MM.1S (cell line): ENCODE results near the gene DCAF11.

Source experiments
- DNase-seq: peaks from one replicate; pipeline ENCODE4 v3.0.0-alpha.2; 2015
- H2AFZ ChIP-seq: fragments of 300-600 bp; sonication (generic); 2 replicates; pipeline ENCODE4 v1.6.0; 2016; ENCODE audit warnings: antibody characterized with exemption, low read length
- H3F3A ChIP-seq: fragments of 300-600 bp; sonication (generic); 2 replicates; pipeline ENCODE4 v1.6.1; 2016; ENCODE audit warnings: mild to moderate bottlenecking, antibody characterized with exemption, low read length, moderate library complexity, mixed read lengths; ENCODE audit not compliant: insufficient read depth
- H3K27ac ChIP-seq: fragments of 300-600 bp; sonication (generic); 2 replicates; pipeline ENCODE4 v1.5.1; 2016; ENCODE audit warnings: mild to moderate bottlenecking, low read length
- H3K27me3 ChIP-seq: fragments of 300-600 bp; sonication (generic); replicated peaks from 2 replicates; pipeline ENCODE4 v1.6.0; 2016; ENCODE audit warnings: low read length; ENCODE audit not compliant: insufficient read depth
- H3K36me3 ChIP-seq: fragments of 300-600 bp; sonication (generic); replicated peaks from 2 replicates; pipeline ENCODE4 v1.6.1; 2016; ENCODE audit warnings: mild to moderate bottlenecking, low read length, mixed read lengths; ENCODE audit not compliant: insufficient read depth
- H3K4me1 ChIP-seq: fragments of 300-600 bp; sonication (generic); 2 replicates; pipeline ENCODE4 v1.6.1; 2016; ENCODE audit warnings: low read length, mixed read lengths
- H3K4me2 ChIP-seq: fragments of 300-600 bp; sonication (generic); 2 replicates; pipeline ENCODE4 v1.6.0; 2016; ENCODE audit warnings: low read depth, low read length
- H3K4me3 ChIP-seq: fragments of 300-600 bp; sonication (generic); 2 replicates; pipeline ENCODE4 v1.5.1; 2016; ENCODE audit warnings: low read length, mixed read lengths
- H3K79me2 ChIP-seq: fragments of 300-600 bp; sonication (generic); 2 replicates; pipeline ENCODE4 v1.6.1; 2016; ENCODE audit warnings: mixed run types, low read length, mixed read lengths
- H3K9ac ChIP-seq: fragments of 300-600 bp; sonication (generic); 2 replicates; pipeline ENCODE4 v1.6.1; 2016; ENCODE audit warnings: low read length, mixed read lengths
- H3K9me2 ChIP-seq: fragments of 300-600 bp; sonication (generic); replicated peaks from 2 replicates; pipeline ENCODE4 v1.6.1; 2016; ENCODE audit warnings: mild to moderate bottlenecking, low read length, mixed read lengths; ENCODE audit not compliant: insufficient read depth
- H3K9me3 ChIP-seq: fragments of 300-600 bp; sonication (generic); replicated peaks from 2 replicates; pipeline ENCODE4 v1.6.1; 2016; ENCODE audit warnings: mild to moderate bottlenecking, low read length, mixed read lengths; ENCODE audit not compliant: insufficient read depth
- H4K20me1 ChIP-seq: fragments of 300-600 bp; sonication (generic); 2 replicates; pipeline ENCODE4 v1.6.1; 2016; ENCODE audit warnings: mild to moderate bottlenecking, low read length, moderate library complexity, mixed read lengths; ENCODE audit not compliant: insufficient read depth
- EZH2 ChIP-seq: fragments of 300-600 bp; sonication (generic); optimal IDR thresholded peaks from 2 replicates; pipeline ENCODE3; 2017; ENCODE audit warnings: low read depth, mild to moderate bottlenecking, antibody characterized with exemption, low read length, mixed read lengths
- EZH2phosphoT487 ChIP-seq: fragments of 300-600 bp; sonication (generic); IDR thresholded peaks from 2 replicates; pipeline ENCODE4 v1.6.1; 2018; ENCODE audit warnings: antibody characterized with exemption, low read length
- TF ChIP-seq, protein P1 (sequence below): fragments of 300-600 bp; sonication (generic); IDR thresholded peaks from 2 replicates; pipeline ENCODE4 v1.5.1; 2016; ENCODE audit warnings: antibody characterized with exemption, low read length, mixed read lengths

The DCAF11 gene

GRCh38 chr14:24085215-24085614 is 29.4 kb upstream of the DCAF11 start:
- Histone ChIP-seq H3K9me2 (no peaks in the 10 kb centered on the region), H3K9me3 (no peaks in the 10 kb centered on the region), H3K4me3 (no peak overlapping the region), H3F3A (no peaks in the 10 kb centered on the region), H3K9ac (no peak overlapping the region), H3K4me2 (no peak overlapping the region), H3K4me1 (peaks cover 7% of the 10 kb centered on the region), H3K36me3 (no peaks in the 10 kb centered on the region), H2AFZ (no peak overlapping the region), H3K27me3 (no peaks in the 10 kb centered on the region), H3K79me2 (no peaks in the 10 kb centered on the region), H3K27ac (no peak overlapping the region), H4K20me1 (no peaks in the 10 kb centered on the region)
- no peak for DNase-seq
- TF ChIP-seq EZH2, result no peak
- TF ChIP-seq EZH2phosphoT487, result no peak
- TF ChIP-seq, protein P1, sequence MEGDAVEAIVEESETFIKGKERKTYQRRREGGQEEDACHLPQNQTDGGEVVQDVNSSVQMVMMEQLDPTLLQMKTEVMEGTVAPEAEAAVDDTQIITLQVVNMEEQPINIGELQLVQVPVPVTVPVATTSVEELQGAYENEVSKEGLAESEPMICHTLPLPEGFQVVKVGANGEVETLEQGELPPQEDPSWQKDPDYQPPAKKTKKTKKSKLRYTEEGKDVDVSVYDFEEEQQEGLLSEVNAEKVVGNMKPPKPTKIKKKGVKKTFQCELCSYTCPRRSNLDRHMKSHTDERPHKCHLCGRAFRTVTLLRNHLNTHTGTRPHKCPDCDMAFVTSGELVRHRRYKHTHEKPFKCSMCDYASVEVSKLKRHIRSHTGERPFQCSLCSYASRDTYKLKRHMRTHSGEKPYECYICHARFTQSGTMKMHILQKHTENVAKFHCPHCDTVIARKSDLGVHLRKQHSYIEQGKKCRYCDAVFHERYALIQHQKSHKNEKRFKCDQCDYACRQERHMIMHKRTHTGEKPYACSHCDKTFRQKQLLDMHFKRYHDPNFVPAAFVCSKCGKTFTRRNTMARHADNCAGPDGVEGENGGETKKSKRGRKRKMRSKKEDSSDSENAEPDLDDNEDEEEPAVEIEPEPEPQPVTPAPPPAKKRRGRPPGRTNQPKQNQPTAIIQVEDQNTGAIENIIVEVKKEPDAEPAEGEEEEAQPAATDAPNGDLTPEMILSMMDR, result no peak

DNA sequence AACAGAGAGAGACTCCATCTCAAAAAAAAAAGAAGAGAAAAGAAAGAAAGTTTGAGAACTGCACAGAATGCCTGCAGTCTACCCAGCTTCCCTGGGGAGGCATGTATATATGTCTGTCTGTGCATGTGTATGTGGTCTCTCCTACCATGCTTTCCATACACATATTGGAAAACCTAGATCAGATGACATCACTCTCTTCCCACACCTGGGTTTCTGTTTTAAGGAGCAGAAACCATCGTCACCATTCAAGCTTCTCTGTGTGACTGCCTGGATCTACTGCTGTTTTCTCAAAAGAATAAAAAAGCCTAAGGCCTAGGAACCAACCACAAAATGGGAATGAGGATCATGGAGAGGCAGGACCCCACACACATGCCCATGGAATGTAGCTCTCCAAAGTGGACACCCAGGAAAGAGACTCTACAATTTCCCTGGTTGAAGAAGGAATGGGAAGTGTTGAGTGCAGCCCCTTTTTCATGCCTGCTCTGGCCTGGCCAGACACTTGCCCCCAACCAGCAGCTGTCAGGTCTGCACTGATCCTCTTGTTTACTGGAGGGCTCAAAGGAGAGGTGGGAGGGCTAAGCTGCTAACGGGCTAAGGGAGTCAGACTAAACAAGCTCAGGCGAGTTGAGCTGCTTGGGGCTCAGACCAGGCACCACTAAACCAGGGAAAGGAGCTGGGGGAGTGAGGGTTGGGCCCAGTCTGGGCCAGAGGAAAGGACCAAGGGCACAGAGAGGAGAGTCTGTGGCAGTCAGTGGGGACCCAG is 28.2 kb upstream of the DCAF11 start:
- Histone ChIP-seq H3K4me2 (no peak overlapping the region), H3K4me3 (no peak overlapping the region), H3K27me3 (no peaks in the 10 kb centered on the region), H3K36me3 (no peaks in the 10 kb centered on the region), H3K27ac (no peak overlapping the region), H3K79me2 (no peaks in the 10 kb centered on the region), H4K20me1 (no peaks in the 10 kb centered on the region), H3K9me2 (no peaks in the 10 kb centered on the region), H3K4me1 (no peaks in the 10 kb centered on the region), H3F3A (no peaks in the 10 kb centered on the region), H2AFZ (no peak overlapping the region), H3K9me3 (no peaks in the 10 kb centered on the region), H3K9ac (no peak overlapping the region)
- DNase-seq, result no peak
- TF ChIP-seq, protein P1, result no peak
- TF ChIP-seq EZH2phosphoT487, result no peak
- no peak for TF ChIP-seq EZH2

- H3K9ac ChIP-seq, result no peak overlapping the region
- no peaks in the 10 kb centered on the region for H3K36me3 ChIP-seq
- H3K27me3 ChIP-seq, result no peaks in the 10 kb centered on the region
- H3K9me3 ChIP-seq, result no peaks in the 10 kb centered on the region
- H3K27ac ChIP-seq, result no peak overlapping the region
- TF ChIP-seq EZH2 (no peak), EZH2phosphoT487 (no peak)
- TF ChIP-seq, protein P1, result no peak
- no peak overlapping the region for H3K4me3 ChIP-seq
- no peaks in the 10 kb centered on the region for H3K79me2 ChIP-seq
- H2AFZ ChIP-seq, result no peak overlapping the region
- no peaks in the 10 kb centered on the region for H3F3A ChIP-seq
- H3K4me1 ChIP-seq, result no peaks in the 10 kb centered on the region
- no peak for DNase-seq
- no peaks in the 10 kb centered on the region for H4K20me1 ChIP-seq
- no peaks in the 10 kb centered on the region for H3K9me2 ChIP-seq
- H3K4me2 ChIP-seq, result no peak overlapping the region
Measured at GRCh38 chr14:24087004-24087403, 27.6 kb upstream of the DCAF11 start.
